Right lobe of liver (tissue), 6 donors: ENCODE results near the gene VHLL. TPM values are rescaled to one million over a fixed set of nuclear protein-coding genes. Genes with fewer than 3 reads are reported as not detected.

ENCODE experiments used
- ATAC-seq, 4 donors: fragments of 200-7000 bp; cut with Tn5 transposase; one replicate each; pipeline ENCODE4 v1.9.1; 2020; ENCODE audit warnings: mild to moderate bottlenecking in 4 of 4, moderate library complexity in 4 of 4
- DNase-seq, 3 donors: peaks; one replicate each; pipeline ENCODE4 v3.0.0-alpha.2; 2020
- H3K27ac ChIP-seq, 3 donors: fragments of 200-600 bp; one replicate each; pipeline ENCODE4 v1.8.0; 2022
- H3K27me3 ChIP-seq, 2 donors: fragments of 200-600 bp; one replicate each; pipeline ENCODE4 v1.8.0; 2022
- H3K36me3 ChIP-seq, 4 donors: fragments of 200-600 bp; sonication (generic) in 1 of 4; one replicate each; pipeline versions ENCODE4 v1.5.1 to v1.8.0; 2017 to 2022; ENCODE audit warnings: control low read depth in 1 of 4
- H3K4me1 ChIP-seq, 4 donors: fragments of 200-600 bp; sonication (generic) in 1 of 4; one replicate each; pipeline versions ENCODE4 v1.5.1 to v1.8.0; 2017 to 2022; ENCODE audit warnings: control low read depth in 1 of 4
- H3K4me3 ChIP-seq, 3 donors: fragments of 200-600 bp; one replicate each; pipeline ENCODE4 v1.8.0; 2022
- H3K9me3 ChIP-seq, 4 donors: fragments of 200-600 bp; sonication (generic) in 1 of 4; one replicate each; pipeline versions ENCODE4 v1.5.1 to v1.8.0; 2017 to 2022; ENCODE audit warnings: control low read depth in 1 of 4
- CTCF ChIP-seq, 4 donors: fragments of 200-600 bp in 3 of 4; fragments of 450-650 bp in 1 of 4; IDR thresholded peaks; one replicate each; pipeline versions ENCODE4 v1.5.1 to v1.8.0; 2016 to 2022; ENCODE audit warnings: antibody characterized with exemption in 4 of 4, mild to moderate bottlenecking in 2 of 4
- POLR2A ChIP-seq: fragments of 450-650 bp; IDR thresholded peaks from one replicate; pipeline ENCODE4 v1.6.1; 2017; ENCODE audit warnings: antibody characterized with exemption, mild to moderate bottlenecking
- WGBS: methylation state at CpG from one replicate; pipeline ENCODE4 v1.1.6; 2018; ENCODE audit warnings: low coverage, low lambda C conversion rate; ENCODE audit not compliant: insufficient coverage; ENCODE audit errors: missing lambda C conversion rate; 5-methylcytosine and 5-hydroxymethylcytosine counted together
- intact Hi-C, 2 donors: fragments of 100-400 bp; cut with DNase I; formaldehyde crosslinking; loops; one replicate each; pipeline versions ENCODE4 v1.11.2 to v1.14.1; 2022
- total RNA-seq, 6 experiments: library from RNA; depleted of rRNA in 2 of 6; stranded (reverse); fragments of >200 nt in 2 of 6; fragmentation: NEBNext Ultra II Directional in 3 of 6; extraction: Animal tissue kit (Norgen Biotek cat#: 25700) in 3 of 6; gene quantifications; one replicate each; pipeline versions ENCODE4 v1.1.0 to v1.2.4, GENCODE V29; 2016 to 2023
- donor health status: DM: no; HTN: yes; CAD: no.
- donor health status: DM: no; HTN: no; CAD: no.
- donor health status: DM: no; HTN: no; CAD: no.
- donor health status: DM: no; HTN: yes; CAD: no.
- donor health status: DM: no; HTN: yes; CAD: no.

VHLL gene
- total RNA-seq, 6 experiments from 2014 or later = not detected

GRCh38 chr1:156286061-156286460 is 13.0 kb downstream of the VHLL start:
- no peaks in the 10 kb centered on the region for H3K27me3 ChIP-seq
- intact Hi-C loops = no loop called here
- H3K36me3 ChIP-seq = peaks cover 0 to 4% (median 0%) of the 10 kb centered on the region in 4 donors
- no peaks in the 10 kb centered on the region for H3K9me3 ChIP-seq
- ATAC-seq (no peak), DNase-seq (no peak)
- no peak overlapping the region for H3K4me3 ChIP-seq
- TF ChIP-seq POLR2A (no peak), CTCF (IDR thresholded peaks at IDR 0.05) (no peak)
- peaks cover 0 to 19% (median 7%) of the 10 kb centered on the region in 4 donors for H3K4me1 ChIP-seq
- WGBS = 85% methylated on average over 7 of the region's 8 CpGs
- H3K27ac ChIP-seq = no peak overlapping the region

- Histone ChIP-seq H3K9me3 (no peaks in the 10 kb centered on the region), H3K4me1 (peaks cover 0 to 21% (median 7%) of the 10 kb centered on the region in 4 donors), H3K27ac (no peak overlapping the region), H3K36me3 (peaks cover 0 to 4% (median 0%) of the 10 kb centered on the region in 4 donors), H3K4me3 (no peak overlapping the region), H3K27me3 (no peaks in the 10 kb centered on the region)
- ATAC-seq (no peak), DNase-seq (no peak)
- no CpG with 5 or more reads among the region's 21 CpGs for WGBS
- TF ChIP-seq POLR2A (no peak), CTCF (IDR thresholded peaks at IDR 0.05) (no peak)
- intact Hi-C loops = no loop called here
Measured at GRCh38 chr1:156285437-156285836, 13.7 kb downstream of the VHLL start.

- ATAC-seq (no peak), DNase-seq (no peak)
- intact Hi-C loops = no loop called here
Measured at GRCh38 chr1:156284757-156285156, 14.3 kb downstream of the VHLL start.

GRCh38 chr1:156284112-156284511 is 15.0 kb downstream of the VHLL start, which contains the start of gene TMEM79:
TSS of gene TMEM79 (plus strand) at chr1:156284325. CDS start at chr1:156285227, 902 bp downstream.
- H3K36me3 ChIP-seq = peaks cover 0 to 6% (median 2%) of the 10 kb centered on the region in 4 donors
- WGBS = 82% methylated on average over 5 of the region's 7 CpGs
- H3K4me3 ChIP-seq = peak within 1 kb of the TSS; percentile 85 to 99 (median 87)
- peaks cover 0 to 21% (median 7%) of the 10 kb centered on the region in 4 donors for H3K4me1 ChIP-seq
- no peak for ATAC-seq
- intact Hi-C loops = no loop called here
- no peak for DNase-seq
- H3K9me3 ChIP-seq = no peaks in the 10 kb centered on the region
- TF ChIP-seq CTCF (IDR thresholded peaks at IDR 0.05) = no peak
- no peak for TF ChIP-seq POLR2A
- H3K27me3 ChIP-seq = no peaks in the 10 kb centered on the region
- peak within 1 kb of the TSS in 2 of 3 donors; percentile 59 to 88 for H3K27ac ChIP-seq

More at GRCh38 chr1:156284757-156285156, 14.3 kb downstream of the VHLL start:
- 57% methylated on average over 4 of the region's 4 CpGs for WGBS
- Histone ChIP-seq H3K4me3 (no peak overlapping the region), H3K27me3 (no peaks in the 10 kb centered on the region), H3K4me1 (peaks cover 0 to 21% (median 7%) of the 10 kb centered on the region in 4 donors), H3K9me3 (no peaks in the 10 kb centered on the region), H3K27ac (no peak overlapping the region), H3K36me3 (peaks cover 0 to 4% (median under 1%) of the 10 kb centered on the region in 4 donors)
- TF ChIP-seq CTCF (IDR thresholded peaks at IDR 0.05) = no peak
- TF ChIP-seq POLR2A = no peak
